Measurements from ENCODE around the gene MUC13.

The MUC13 gene

GRCh38 chr3:124916837-124917409, 17.6 kb downstream of the MUC13 start:
- no peak for TF ChIP-seq MAX (IDR thresholded peaks at IDR 0.05)

GRCh38 chr3:124915254-124915653, 19.3 kb downstream of the MUC13 start:
- no peak for TF ChIP-seq EGR1 (IDR thresholded peaks at IDR 0.05)
- TF ChIP-seq CEBPB (IDR thresholded peaks at IDR 0.05): no peak
- TF ChIP-seq TEAD4 (IDR thresholded peaks at IDR 0.05): no peak
- no peak for TF ChIP-seq USF1 (IDR thresholded peaks at IDR 0.05)
- TF ChIP-seq TAF1 (IDR thresholded peaks at IDR 0.05; ENCODE audit: low read depth): no peak
- no peak for TF ChIP-seq TCF12 (IDR thresholded peaks at IDR 0.05; ENCODE audit: low read depth)
- no peak for TF ChIP-seq YY1 (IDR thresholded peaks at IDR 0.05; ENCODE audit: low read depth)
- no peak for TF ChIP-seq REST (IDR thresholded peaks at IDR 0.05; ENCODE audit: low read depth)
- no peak for TF ChIP-seq ZBTB7A (IDR thresholded peaks at IDR 0.05; ENCODE audit: low read depth)
- no peak for TF ChIP-seq RAD21 (IDR thresholded peaks at IDR 0.05; ENCODE audit: low read depth)

- no peak for TF ChIP-seq EP300 (IDR thresholded peaks at IDR 0.05; ENCODE audit: borderline replicate concordance)
Observed at GRCh38 chr3:124907957-124908356, 26.6 kb downstream of the MUC13 start.

- TF ChIP-seq USF1 (IDR thresholded peaks at IDR 0.05) (no peak), CEBPB (IDR thresholded peaks at IDR 0.05) (no peak), CREB1 (IDR thresholded peaks at IDR 0.05; ENCODE audit: low read depth) (no peak), MAX (IDR thresholded peaks at IDR 0.05) (no peak), NFIC (IDR thresholded peaks at IDR 0.05) (no peak), REST (IDR thresholded peaks at IDR 0.05; ENCODE audit: low read depth) (no peak)
Observed at GRCh38 chr3:124904835-124905492, 29.6 kb downstream of the MUC13 start.

- TF ChIP-seq MAX (IDR thresholded peaks at IDR 0.05) (no peak), RAD21 (IDR thresholded peaks at IDR 0.05; ENCODE audit: low read depth) (no peak), EGR1 (IDR thresholded peaks at IDR 0.05) (no peak), ZBTB7A (IDR thresholded peaks at IDR 0.05; ENCODE audit: low read depth) (no peak), NFIC (IDR thresholded peaks at IDR 0.05) (no peak), EP300 (IDR thresholded peaks at IDR 0.05; ENCODE audit: borderline replicate concordance) (no peak), YY1 (IDR thresholded peaks at IDR 0.05; ENCODE audit: low read depth) (no peak), CEBPB (IDR thresholded peaks at IDR 0.05) (no peak), FOXM1 (IDR thresholded peaks at IDR 0.05; ENCODE audit: borderline replicate concordance, low read depth) (no peak), CREB1 (IDR thresholded peaks at IDR 0.05; ENCODE audit: low read depth) (no peak), USF1 (IDR thresholded peaks at IDR 0.05) (no peak), TEAD4 (IDR thresholded peaks at IDR 0.05) (no peak), REST (IDR thresholded peaks at IDR 0.05; ENCODE audit: low read depth) (no peak), TAF1 (IDR thresholded peaks at IDR 0.05; ENCODE audit: low read depth) (no peak), TCF12 (IDR thresholded peaks at IDR 0.05; ENCODE audit: low read depth) (no peak)
Observed at GRCh38 chr3:124903896-124904834, 30.4 kb downstream of the MUC13 start.

Measured in Ishikawa (cell line).